NCI-H1092 treated with DMSO at 0.1 percent for 48 hours (cell line): ENCODE data around the gene RRAGC.

ENCODE experiments used
- DNase-seq: peaks from one replicate; lab custom pipeline; 2025; lab: John Stamatoyannopoulos, UW

RRAGC gene

DNA sequence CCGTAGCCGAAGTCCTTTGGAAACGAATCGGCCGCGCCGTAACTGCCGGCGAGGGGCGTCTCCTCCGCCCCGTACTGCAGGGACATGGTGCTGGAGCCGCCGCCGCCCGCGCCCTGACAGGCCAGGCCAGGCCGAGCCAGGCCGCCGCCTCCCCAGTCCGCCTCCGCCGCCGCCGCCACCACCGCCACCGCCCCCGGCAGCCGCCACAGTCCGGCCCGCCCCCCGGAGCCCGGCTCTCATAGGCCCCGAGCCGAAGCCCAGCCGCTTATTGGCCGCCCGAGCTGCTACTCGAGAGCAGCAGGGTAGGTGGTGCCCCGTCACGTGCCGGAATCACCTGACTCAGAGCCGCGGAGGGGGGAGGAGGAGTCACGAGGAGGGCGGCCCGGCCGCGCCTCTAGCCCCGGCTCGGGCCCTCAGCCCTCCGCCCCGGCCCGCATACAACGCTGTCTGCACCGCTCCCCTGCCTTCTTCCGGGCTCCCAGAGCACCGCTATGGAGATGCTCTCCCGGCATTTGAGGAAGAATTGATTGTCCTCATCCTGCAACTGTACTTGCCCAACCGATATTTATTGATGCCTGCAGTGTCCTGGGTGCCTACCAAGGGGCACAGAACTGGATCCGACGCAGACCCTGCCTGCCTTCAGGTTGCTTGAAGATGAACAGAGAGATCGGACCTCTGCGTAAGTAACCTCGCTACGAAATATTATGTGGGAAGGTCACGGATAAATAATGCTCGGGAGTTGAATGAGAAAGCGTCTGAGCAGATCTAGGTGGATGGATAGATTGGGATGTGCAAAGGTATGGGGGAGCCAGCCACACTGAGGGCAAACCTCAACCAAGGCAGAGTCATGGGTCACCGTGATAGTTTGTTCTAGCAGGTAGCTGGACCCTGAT, at the start of gene RRAGC:
RRAGC (minus strand) TSS at position 212 of the 893 bp plus-strand sequence; CDS start at position 86, 126 bp downstream.
- peak; percentile 97 for DNase-seq

- no peak for DNase-seq
These were observed 49.2 kb upstream of the RRAGC start for GRCh38 chr1:38908821-38909220.

- DNase-seq, result no peak
These were observed 46.4 kb upstream of the RRAGC start for GRCh38 chr1:38905985-38906384.

DNA sequence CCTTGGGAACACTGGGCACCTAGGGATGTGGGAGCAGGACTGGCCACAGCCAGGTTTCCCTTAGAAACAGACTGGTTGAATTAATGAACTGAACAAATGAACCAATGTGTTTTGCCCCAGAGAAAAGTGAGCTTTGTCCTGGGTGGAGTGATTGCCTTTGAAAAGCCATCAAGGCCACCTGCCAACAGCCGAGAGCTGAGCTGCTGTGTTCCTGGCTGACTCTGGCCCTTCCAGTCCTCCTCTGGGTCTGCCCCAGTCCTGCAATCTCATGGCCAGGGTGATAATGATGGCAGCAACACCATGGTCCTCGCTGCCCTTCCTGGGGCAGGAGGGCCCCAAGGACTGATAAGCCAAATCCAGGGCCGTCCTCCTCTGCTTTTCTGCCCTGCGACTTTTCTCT, 40.0 kb upstream of the RRAGC start:
- DNase-seq, result no peak

GRCh38 chr1:38898653-38899230, 39.2 kb upstream of the RRAGC start:
- no peak for DNase-seq

DNA sequence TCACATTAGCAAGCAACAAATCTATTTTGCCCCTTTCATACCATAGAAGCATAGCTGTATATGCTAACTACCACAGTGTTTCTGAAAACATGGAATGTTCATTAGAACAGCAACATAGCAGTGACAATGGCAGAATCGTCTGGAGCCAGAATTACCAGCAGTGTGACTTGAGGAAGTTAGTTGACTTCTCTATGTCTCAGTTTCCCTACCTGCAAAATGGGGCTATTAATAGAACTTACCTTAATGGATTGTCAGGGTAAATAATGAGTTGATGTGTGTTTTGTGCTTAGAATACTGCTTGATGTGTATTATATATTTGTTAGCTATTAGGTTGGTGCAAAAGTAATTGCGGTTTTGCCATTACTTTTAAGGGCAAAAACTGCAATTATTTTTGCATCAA, 36.6 kb upstream of the RRAGC start:
- no peak for DNase-seq

DNA sequence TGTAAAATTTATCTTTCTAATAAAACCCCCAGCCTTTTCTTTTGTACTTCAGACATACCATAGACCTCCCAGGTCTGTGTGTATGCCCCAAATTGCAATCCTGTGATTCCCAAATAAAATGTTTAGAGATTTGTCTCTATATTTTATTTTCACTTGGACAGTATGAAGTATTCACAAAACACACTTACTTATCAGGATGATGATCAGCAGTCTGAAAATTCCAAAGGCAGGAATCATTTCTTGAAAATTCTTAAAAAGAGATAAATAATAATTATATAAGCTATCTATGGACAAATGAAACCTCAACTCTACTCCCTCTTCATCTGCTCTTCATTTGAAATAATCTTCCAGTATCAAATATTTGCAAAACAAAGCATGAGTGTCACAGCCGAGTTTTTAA, 33.4 kb upstream of the RRAGC start:
- no peak for DNase-seq

DNA sequence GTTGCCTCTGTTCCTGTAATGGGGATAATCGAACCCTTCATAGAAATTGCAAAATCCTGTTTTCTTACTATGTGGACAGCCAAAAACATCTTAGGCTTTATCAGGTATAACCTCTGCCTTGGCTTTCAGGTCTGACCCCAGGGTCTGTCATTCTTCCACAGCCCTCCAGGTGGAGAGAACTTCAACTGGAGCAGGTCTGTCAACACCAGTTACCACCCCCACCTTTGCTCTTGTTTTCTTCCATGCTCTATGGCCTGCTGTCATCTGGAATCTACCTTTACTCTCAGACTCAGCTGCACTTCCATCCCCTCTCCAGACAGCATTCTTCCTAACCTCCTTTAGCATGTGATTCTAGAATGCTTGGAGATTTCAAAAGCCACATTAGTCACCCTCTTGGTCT, 32.2 kb upstream of the RRAGC start:
- DNase-seq, result no peak

DNA sequence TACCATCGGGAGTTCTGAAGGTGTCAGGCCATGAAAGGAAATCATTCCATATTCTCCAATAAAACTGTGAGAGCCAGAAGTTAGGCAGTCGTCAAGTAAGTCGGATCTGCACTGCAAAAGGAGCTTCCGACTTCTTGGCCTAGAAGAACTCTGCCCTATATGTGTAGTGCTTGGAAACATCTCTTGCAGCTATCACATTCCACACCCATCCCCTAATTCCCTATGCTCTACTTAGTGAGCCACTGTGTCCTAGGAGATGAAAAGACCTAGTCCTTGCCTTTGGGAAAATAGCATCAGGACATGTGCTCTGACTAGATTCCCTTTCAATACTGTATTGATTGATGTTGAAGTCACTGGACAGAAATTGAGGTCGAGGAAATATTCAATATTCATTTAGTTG, 30.0 kb upstream of the RRAGC start:
- DNase-seq, result no peak

GRCh38 chr1:38888423-38889333, 29.1 kb upstream of the RRAGC start:
- DNase-seq, result no peak

- no peak for DNase-seq
These were observed 25.5 kb upstream of the RRAGC start for GRCh38 chr1:38885092-38885491.

GRCh38 chr1:38881487-38881886, 21.9 kb upstream of the RRAGC start, which contains the start of gene GJA9:
Gene GJA9 (minus strand): TSS chr1:38881587. CDS start chr1:38876098, 5,489 bp downstream.
- no peak for DNase-seq

GRCh38 chr1:38875811-38876210, 16.2 kb upstream of the RRAGC start:
- no peak for DNase-seq

- peak; percentile 97 for DNase-seq
These were observed 13.7 kb upstream of the RRAGC start, which contains the start of gene MYCBP for GRCh38 chr1:38873027-38873969. Gene MYCBP (minus strand): TSS chr1:38873348. CDS start chr1:38873305, 43 bp downstream.

GRCh38 chr1:38872401-38873026, 12.9 kb upstream of the RRAGC start:
- DNase-seq, result no peak

GRCh38 chr1:38870996-38871395, 11.4 kb upstream of the RRAGC start:
- DNase-seq, result no peak

DNA sequence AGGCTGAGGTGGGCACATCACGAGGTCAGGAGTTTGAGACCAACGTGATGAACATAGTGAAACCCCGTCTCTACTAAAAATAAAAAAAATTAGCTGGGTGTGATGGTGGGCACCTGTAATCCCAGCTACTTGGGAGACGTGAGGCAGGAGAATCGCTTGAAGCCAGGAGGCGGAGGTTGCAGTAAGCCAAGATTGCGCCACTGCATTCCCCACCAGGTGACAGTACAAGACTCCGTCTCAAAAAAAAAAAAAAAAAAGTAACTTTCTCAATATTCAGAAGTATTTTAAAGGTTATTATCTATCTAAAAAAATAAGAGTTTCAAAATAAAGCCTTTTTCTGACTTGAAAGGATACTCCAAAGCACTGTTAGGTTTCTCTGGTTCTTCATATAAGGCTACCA, 7.6 kb upstream of the RRAGC start:
- no peak for DNase-seq

DNA sequence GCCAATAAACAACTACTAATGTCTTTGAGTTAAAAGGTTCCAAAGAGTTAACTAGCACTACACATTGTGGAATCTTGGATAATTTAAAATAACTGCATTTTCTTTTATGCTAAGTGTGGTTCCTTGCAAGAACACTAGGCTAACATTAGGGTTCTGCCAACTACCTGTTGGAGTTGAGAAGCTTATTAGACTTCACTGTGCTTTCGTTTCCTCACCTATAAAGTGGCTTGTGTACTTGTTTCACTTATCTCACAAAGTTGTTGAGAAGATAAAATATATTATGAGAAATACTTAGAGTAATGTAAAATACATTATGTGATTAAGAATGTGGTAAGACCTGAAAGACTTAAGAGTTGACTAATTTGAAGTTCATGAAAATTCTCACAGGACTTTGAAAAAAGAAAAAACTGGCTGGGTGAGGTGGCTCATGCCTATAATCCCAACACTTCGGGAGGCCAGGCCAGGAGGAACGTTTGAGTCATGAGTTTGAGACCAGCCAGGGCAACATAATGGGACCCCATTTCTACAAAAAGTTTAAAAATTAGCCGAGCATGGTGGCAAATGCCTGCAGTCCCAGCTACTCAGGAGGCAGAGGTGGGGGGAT, 5.6 kb upstream of the RRAGC start:
- DNase-seq, result no peak

GRCh38 chr1:38860454-38860795, 853 bp upstream of the RRAGC start:
- no peak for DNase-seq

GRCh38 chr1:38858833-38859560, 575 bp downstream of the RRAGC start:
- no peak for DNase-seq
